GM12874 (cell line): ENCODE data around the gene NLRP14.

Experiments used
- CTCF ChIP-seq: IDR thresholded peaks from 2 replicates; pipeline ENCODE4 v1.5.1; 2011; ENCODE audit warnings: low read depth, mild to moderate bottlenecking, control low read depth, low read length, moderate library complexity; ENCODE audit not compliant: insufficient read depth

Gene NLRP14

GRCh38 chr11:6992457-6993417, 27.5 kb upstream of the NLRP14 start:
- TF ChIP-seq CTCF: no peak

GRCh38 chr11:6995703-6996102, 24.6 kb upstream of the NLRP14 start:
- TF ChIP-seq CTCF: no peak

GRCh38 chr11:7004482-7004881, 15.8 kb upstream of the NLRP14 start:
- no peak for TF ChIP-seq CTCF

GRCh38 chr11:7014118-7014517, 6.2 kb upstream of the NLRP14 start:
- TF ChIP-seq CTCF: no peak

GRCh38 chr11:7016011-7016410, 4.3 kb upstream of the NLRP14 start:
- TF ChIP-seq CTCF: no peak

GRCh38 chr11:7019500-7020182, 638 bp upstream of the NLRP14 start:
- no peak for TF ChIP-seq CTCF

- no peak for TF ChIP-seq CTCF
Observed at GRCh38 chr11:7021318-7021717, 1.0 kb downstream of the NLRP14 start.
